ENCODE results near the gene SLC38A4. TPM values are rescaled to one million over a fixed set of nuclear protein-coding genes. Genes with fewer than 3 reads are reported as not detected.

Gene SLC38A4
- total RNA-seq, 2 donors from 2014 or later, result 0.14 TPM; not detected in 1

DNA sequence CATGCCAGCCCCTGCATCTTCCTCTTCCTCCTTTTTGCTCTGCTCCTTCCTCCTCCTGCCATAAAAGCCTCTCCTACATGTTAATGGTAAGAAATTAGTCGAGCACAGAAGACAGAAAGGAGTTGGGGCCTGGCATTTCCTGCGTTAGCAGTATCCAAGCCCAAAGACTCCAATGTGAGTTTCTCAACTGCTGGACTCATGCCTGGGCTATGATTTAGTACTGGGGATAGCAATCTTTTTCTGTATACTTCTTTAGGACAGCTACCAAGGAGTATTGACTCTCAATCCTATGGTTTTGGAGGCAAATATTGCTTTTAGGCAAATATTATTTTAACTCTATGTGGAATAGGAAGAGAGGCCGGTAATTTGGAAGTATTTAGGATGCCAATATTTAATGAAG is 18.0 kb upstream of the SLC38A4 start:
- no peak for ATAC-seq (ENCODE audit: insufficient number of reproducible peaks, low FRiP score, low read depth)
- TF ChIP-seq, protein P1, sequence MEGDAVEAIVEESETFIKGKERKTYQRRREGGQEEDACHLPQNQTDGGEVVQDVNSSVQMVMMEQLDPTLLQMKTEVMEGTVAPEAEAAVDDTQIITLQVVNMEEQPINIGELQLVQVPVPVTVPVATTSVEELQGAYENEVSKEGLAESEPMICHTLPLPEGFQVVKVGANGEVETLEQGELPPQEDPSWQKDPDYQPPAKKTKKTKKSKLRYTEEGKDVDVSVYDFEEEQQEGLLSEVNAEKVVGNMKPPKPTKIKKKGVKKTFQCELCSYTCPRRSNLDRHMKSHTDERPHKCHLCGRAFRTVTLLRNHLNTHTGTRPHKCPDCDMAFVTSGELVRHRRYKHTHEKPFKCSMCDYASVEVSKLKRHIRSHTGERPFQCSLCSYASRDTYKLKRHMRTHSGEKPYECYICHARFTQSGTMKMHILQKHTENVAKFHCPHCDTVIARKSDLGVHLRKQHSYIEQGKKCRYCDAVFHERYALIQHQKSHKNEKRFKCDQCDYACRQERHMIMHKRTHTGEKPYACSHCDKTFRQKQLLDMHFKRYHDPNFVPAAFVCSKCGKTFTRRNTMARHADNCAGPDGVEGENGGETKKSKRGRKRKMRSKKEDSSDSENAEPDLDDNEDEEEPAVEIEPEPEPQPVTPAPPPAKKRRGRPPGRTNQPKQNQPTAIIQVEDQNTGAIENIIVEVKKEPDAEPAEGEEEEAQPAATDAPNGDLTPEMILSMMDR (IDR thresholded peaks at IDR 0.05), result no peak
- Histone ChIP-seq H3K4me3 (no peak overlapping the region), H3K9me3 (no peaks in the 10 kb centered on the region), H3K36me3 (no peaks in the 10 kb centered on the region), H3K27me3 (replicated peaks; ENCODE audit: insufficient read depth) (no peaks in the 10 kb centered on the region), H3K27ac (no peak overlapping the region), H3K4me1 (ENCODE audit: control insufficient read depth in 1 of 2, low read depth in 2 of 2) (no peaks in the 10 kb centered on the region)
- DNase-seq (ENCODE audit: low spot score), result no peak

DNA sequence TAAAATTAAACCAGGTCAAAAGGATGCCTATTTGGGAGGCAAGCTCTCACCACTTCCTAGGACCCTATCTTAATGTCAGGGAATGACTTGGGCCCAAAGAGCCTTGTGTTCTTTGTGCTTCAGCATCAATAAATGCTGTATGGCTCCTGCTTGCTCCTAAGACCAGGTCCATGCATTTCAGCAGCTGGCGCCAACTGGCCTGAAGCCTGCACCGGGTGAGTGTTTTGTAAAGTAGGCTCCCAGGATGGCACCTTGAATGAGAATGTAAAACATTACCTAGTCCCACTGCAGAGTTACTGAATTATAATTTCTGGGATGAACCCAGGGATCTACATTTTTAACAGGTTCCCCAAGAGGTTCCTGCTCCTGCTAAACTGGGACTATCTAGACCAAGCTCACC is 16.1 kb upstream of the SLC38A4 start:
- ATAC-seq (ENCODE audit: insufficient number of reproducible peaks, low FRiP score, low read depth) (no peak), DNase-seq (ENCODE audit: low spot score) (no peak)
- Histone ChIP-seq H3K4me3 (no peak overlapping the region), H3K9me3 (no peaks in the 10 kb centered on the region), H3K27me3 (replicated peaks; ENCODE audit: insufficient read depth) (no peaks in the 10 kb centered on the region), H3K4me1 (ENCODE audit: control insufficient read depth in 1 of 2, low read depth in 2 of 2) (no peaks in the 10 kb centered on the region), H3K27ac (no peak overlapping the region), H3K36me3 (no peaks in the 10 kb centered on the region)
- TF ChIP-seq, protein P1 (IDR thresholded peaks at IDR 0.05), result no peak

DNA sequence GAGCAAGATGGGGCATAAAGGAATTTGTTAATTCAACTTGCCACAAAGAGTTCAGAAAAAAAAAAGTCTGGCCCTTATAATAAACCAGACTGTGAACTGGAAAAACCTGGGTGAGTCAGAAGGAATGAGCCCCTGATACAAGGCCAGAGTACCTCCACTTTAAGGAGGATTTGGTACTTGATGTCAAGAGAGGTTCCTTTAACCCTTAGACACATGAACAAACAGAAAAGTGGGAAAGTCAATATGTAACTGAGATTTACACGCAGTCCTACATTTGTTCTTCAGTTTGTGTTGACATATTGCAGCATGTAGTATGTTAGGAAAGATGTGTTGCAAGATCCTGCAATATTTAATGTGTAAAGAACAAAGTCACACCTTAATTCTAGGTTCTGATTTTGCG is 14.2 kb upstream of the SLC38A4 start:
- Histone ChIP-seq H3K4me3 (no peak overlapping the region), H3K4me1 (ENCODE audit: control insufficient read depth in 1 of 2, low read depth in 2 of 2) (no peaks in the 10 kb centered on the region), H3K27ac (no peak overlapping the region), H3K36me3 (no peaks in the 10 kb centered on the region), H3K27me3 (replicated peaks; ENCODE audit: insufficient read depth) (no peaks in the 10 kb centered on the region), H3K9me3 (no peaks in the 10 kb centered on the region)
- DNase-seq (ENCODE audit: low spot score) (no peak), ATAC-seq (ENCODE audit: insufficient number of reproducible peaks, low FRiP score, low read depth) (no peak)
- TF ChIP-seq, protein P1 (IDR thresholded peaks at IDR 0.05), result no peak

DNA sequence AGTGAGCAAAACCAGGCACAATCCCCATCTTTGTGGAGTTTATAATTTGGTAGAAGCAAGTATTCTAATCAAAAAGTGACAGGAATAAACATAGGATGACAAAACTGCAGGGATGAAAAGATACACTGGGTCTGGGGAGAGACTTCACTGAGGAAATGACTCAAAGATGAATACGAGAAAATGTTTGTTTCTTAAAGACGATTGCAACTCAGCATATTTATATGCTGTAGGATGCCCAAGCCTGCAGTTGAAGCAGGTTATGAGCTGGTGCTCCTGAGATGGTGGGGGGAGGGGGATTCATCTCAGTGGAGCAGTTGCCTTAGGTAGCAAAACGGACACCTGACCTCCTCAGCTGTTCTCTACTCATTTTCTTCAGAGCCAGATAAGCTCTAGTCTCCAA is 13.4 kb upstream of the SLC38A4 start:
- ATAC-seq (ENCODE audit: insufficient number of reproducible peaks, low FRiP score, low read depth) (no peak), DNase-seq (ENCODE audit: low spot score) (no peak)
- Histone ChIP-seq H3K9me3 (no peaks in the 10 kb centered on the region), H3K27me3 (replicated peaks; ENCODE audit: insufficient read depth) (no peaks in the 10 kb centered on the region), H3K4me3 (no peak overlapping the region), H3K27ac (no peak overlapping the region), H3K4me1 (ENCODE audit: control insufficient read depth in 1 of 2, low read depth in 2 of 2) (no peaks in the 10 kb centered on the region), H3K36me3 (no peaks in the 10 kb centered on the region)
- TF ChIP-seq, protein P1 (IDR thresholded peaks at IDR 0.05), result no peak

DNA sequence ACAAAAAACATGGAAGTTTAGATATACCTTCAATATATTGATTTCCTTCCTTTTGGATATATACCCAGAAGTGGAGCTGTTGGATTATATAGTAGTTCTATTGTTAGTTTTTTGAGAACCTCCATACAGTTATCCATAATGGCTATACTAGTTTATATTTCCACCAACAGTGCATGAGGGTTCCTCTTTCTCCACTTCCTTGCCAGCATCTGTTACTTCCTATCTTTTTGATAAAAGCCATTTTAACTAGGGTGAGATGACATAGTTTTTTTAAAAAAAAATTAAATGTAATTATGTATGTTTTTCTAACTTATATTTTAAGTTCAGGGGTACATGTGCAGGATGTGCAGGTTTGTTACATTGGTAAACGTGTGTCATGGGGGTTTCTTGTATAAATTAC is 10.0 kb upstream of the SLC38A4 start:
- DNase-seq (ENCODE audit: low spot score), result no peak
- Histone ChIP-seq H3K27ac (no peak overlapping the region), H3K4me3 (no peak overlapping the region), H3K9me3 (no peaks in the 10 kb centered on the region), H3K27me3 (replicated peaks; ENCODE audit: insufficient read depth) (no peaks in the 10 kb centered on the region), H3K36me3 (no peaks in the 10 kb centered on the region), H3K4me1 (ENCODE audit: control insufficient read depth in 1 of 2, low read depth in 2 of 2) (peaks cover 7 to 15% of the 10 kb centered on the region in 2 donors)
- ATAC-seq (ENCODE audit: insufficient number of reproducible peaks, low FRiP score, low read depth), result no peak
- TF ChIP-seq, protein P1 (IDR thresholded peaks at IDR 0.05), result no peak
